Stomach (tissue), 4 donors: ENCODE measurements around the gene NUP153.

Experiments used
- POLR2A ChIP-seq, 4 donors: fragments of 450-650 bp; IDR thresholded peaks; one replicate each; pipeline ENCODE4 v1.6.1; 2016; ENCODE audit warnings: antibody characterized with exemption in 4 of 4, control low read depth in 2 of 4, mild to moderate bottlenecking in 1 of 4, moderate library complexity in 1 of 4
- TF ChIP-seq, protein P1 (sequence below), 7 experiments: fragments of 450-650 bp in 4 of 7; fragments of 200-600 bp in 3 of 7; sonication (generic) in 3 of 7; IDR thresholded peaks; one replicate each; pipeline ENCODE4 v1.5.1; 2016 to 2019; ENCODE audit warnings: antibody characterized with exemption in 7 of 7, control low read depth in 2 of 7, mild to moderate bottlenecking in 1 of 7

DNA sequence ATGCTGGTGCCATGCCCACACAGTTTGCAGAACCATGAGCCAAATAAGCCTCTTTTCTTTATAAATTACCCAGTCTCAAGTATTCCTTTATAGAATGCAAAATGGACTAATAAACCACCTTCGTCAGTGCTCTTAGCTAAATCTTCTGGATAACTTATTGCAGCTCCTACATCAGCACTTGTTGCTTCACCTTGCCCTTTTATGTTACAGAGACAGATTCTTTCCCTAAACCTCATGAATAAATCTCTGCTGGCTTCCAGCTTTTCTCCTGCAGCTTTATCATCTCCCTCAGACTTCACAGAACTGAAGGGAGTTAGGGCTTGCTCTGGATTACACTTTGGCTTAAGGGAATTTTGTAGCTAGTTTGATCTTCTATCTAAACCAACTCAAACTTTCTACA, 22.6 kb downstream of the NUP153 start:
- TF ChIP-seq, protein P1, sequence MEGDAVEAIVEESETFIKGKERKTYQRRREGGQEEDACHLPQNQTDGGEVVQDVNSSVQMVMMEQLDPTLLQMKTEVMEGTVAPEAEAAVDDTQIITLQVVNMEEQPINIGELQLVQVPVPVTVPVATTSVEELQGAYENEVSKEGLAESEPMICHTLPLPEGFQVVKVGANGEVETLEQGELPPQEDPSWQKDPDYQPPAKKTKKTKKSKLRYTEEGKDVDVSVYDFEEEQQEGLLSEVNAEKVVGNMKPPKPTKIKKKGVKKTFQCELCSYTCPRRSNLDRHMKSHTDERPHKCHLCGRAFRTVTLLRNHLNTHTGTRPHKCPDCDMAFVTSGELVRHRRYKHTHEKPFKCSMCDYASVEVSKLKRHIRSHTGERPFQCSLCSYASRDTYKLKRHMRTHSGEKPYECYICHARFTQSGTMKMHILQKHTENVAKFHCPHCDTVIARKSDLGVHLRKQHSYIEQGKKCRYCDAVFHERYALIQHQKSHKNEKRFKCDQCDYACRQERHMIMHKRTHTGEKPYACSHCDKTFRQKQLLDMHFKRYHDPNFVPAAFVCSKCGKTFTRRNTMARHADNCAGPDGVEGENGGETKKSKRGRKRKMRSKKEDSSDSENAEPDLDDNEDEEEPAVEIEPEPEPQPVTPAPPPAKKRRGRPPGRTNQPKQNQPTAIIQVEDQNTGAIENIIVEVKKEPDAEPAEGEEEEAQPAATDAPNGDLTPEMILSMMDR (IDR thresholded peaks at IDR 0.05), result no peak
- no peak for TF ChIP-seq POLR2A (IDR thresholded peaks at IDR 0.05)
